HL-60 (cell line): Measurements from ENCODE around the gene BUD31.

Source experiments
- DNase-seq, 2 experiments: peaks; one replicate each; pipeline ENCODE4 v3.0.0-alpha.2; 2010 to 2020; ENCODE audit warnings: low read depth in 1 of 2, low spot score in 1 of 2
- H3K27ac ChIP-seq: fragments of 250-450 bp; sonication (Bioruptor Pico); replicated peaks from 2 replicates; pipeline ENCODE4 v1.5.1; 2020; ENCODE audit warnings: mild to moderate bottlenecking, moderate library complexity
- H3K27me3 ChIP-seq: fragments of 250-450 bp; sonication (Bioruptor Pico); 2 replicates; pipeline ENCODE4 v1.5.1; 2021; ENCODE audit warnings: mild to moderate bottlenecking, moderate library complexity; ENCODE audit not compliant: insufficient read depth, poor library complexity, severe bottlenecking
- H3K4me3 ChIP-seq: replicated peaks from 2 replicates; pipeline ENCODE4 v1.5.1; 2011; ENCODE audit warnings: mild to moderate bottlenecking, control low read depth, low read length; ENCODE audit not compliant: insufficient read depth
- CTCF ChIP-seq: IDR thresholded peaks from one replicate; pipeline ENCODE4 v1.5.1; 2011; ENCODE audit warnings: low read length, control low read depth, inconsistent platforms; ENCODE audit not compliant: insufficient read depth
- GABPA ChIP-seq: IDR thresholded peaks from 2 replicates; pipeline ENCODE4 v1.6.1; 2012; ENCODE audit warnings: low read depth
- POLR2AphosphoS5 ChIP-seq: IDR thresholded peaks from 2 replicates; pipeline ENCODE4 v1.6.1; 2012; ENCODE audit warnings: low read depth
- REST ChIP-seq: IDR thresholded peaks from 2 replicates; pipeline ENCODE4 v1.6.1; 2012; ENCODE audit warnings: low read depth; ENCODE audit not compliant: insufficient replicate concordance
- SPI1 ChIP-seq: IDR thresholded peaks from 2 replicates; pipeline ENCODE4 v1.6.1; 2012; ENCODE audit warnings: low read depth, mild to moderate bottlenecking, borderline replicate concordance

The BUD31 gene

GRCh38 chr7:99392659-99393354 lies 16.0 kb upstream of the BUD31 start:
- no peak for DNase-seq
- H3K4me3 ChIP-seq = no peak overlapping the region
- TF ChIP-seq CTCF (no peak), POLR2AphosphoS5 (no peak), REST (no peak)
- H3K27ac ChIP-seq = no peak overlapping the region
- H3K27me3 ChIP-seq = no peaks in the 10 kb centered on the region

- Histone ChIP-seq H3K27me3 (no peaks in the 10 kb centered on the region), H3K27ac (no peak overlapping the region), H3K4me3 (no peak overlapping the region)
- TF ChIP-seq REST = no peak
- peak; percentile 28; the same call in 1 of the 2 replicates for TF ChIP-seq POLR2AphosphoS5
- TF ChIP-seq SPI1 = no peak
- TF ChIP-seq GABPA = no peak
- no peak for TF ChIP-seq CTCF
- DNase-seq = no peak
Measured at GRCh38 chr7:99393355-99394187, 15.2 kb upstream of the BUD31 start.

- Histone ChIP-seq H3K27ac (no peak overlapping the region), H3K4me3 (no peak overlapping the region), H3K27me3 (no peaks in the 10 kb centered on the region)
- TF ChIP-seq SPI1 = no peak
- no peak for TF ChIP-seq GABPA
- no peak for TF ChIP-seq CTCF
- TF ChIP-seq POLR2AphosphoS5 = no peak
- no peak for TF ChIP-seq REST
- DNase-seq = no peak
Measured at GRCh38 chr7:99394188-99394502, 14.6 kb upstream of the BUD31 start.
